H4 (cell line): ENCODE measurements around the gene MACROD2. TPM values are rescaled to one million over a fixed set of nuclear protein-coding genes. Genes with fewer than 3 reads are reported as not detected.

Source experiments
- DNase-seq: peaks from one replicate; pipeline ENCODE4 v3.0.0-alpha.2; 2015; ENCODE audit warnings: low spot score
- total RNA-seq: library from RNA; depleted of rRNA; stranded (reverse); fragments of >200 nt; shearing (Covaris generic); gene quantifications from 2 replicates; pipeline ENCODE4 v1.2.3, GENCODE V29; 2014; rRNA removed

The MACROD2 gene
- total RNA-seq, 1 experiment from 2014 or later: 1.2 TPM

- DNase-seq: no peak
Measured at GRCh38 chr20:16098890-16099639, 2103.7 kb downstream of the MACROD2 start.

GRCh38 chr20:16100111-16100510 is 2104.8 kb downstream of the MACROD2 start:
- no peak for DNase-seq

- DNase-seq: no peak
Measured at GRCh38 chr20:16100767-16101166, 2105.5 kb downstream of the MACROD2 start.

Other genes with a start within 250 kb of the MACROD2 start
- gene ESF1, start 210.6 kb upstream of the MACROD2 start, total RNA-seq: 3.7 and 7.9 TPM in 2 replicates
- 34.0 and 36.0 TPM in 2 replicates for gene NDUFAF5, start 210.5 kb upstream of the MACROD2 start, total RNA-seq
- gene SEL1L2, start 4.9 kb upstream of the MACROD2 start, total RNA-seq: not detected in 2 replicates